ENCODE data around the gene TWF1. TPM values are rescaled to one million over a fixed set of nuclear protein-coding genes. Genes with fewer than 3 reads are reported as not detected.

Gene TWF1
- total RNA-seq, 1 experiment from 2014 or later: 67.4 TPM

DNA sequence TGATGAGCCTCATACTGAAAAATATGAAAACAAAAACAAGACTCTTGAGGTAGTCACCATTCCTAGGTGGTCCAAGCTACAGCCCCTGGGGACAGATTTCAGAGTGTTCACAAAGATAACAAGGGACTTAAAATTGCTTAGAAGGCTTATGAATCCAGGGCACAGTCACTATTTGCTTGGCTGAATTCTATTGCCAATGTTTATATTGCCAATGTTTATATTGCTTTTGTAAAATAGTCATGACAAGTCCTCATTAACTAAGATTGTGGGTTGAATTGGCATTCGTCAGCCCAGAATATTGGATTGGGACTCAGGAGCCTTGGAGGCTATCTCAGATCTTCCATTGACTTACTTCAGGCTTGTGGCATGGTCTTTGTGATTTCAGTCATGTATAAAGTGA is 36.1 kb upstream of the TWF1 start:
- CTCF ChIA-PET: no interaction called here
- intact Hi-C loops (cut with micrococcal nuclease; ENCODE audit: unreplicated experiment): no loop called here
- H3K4me1 Mint-ChIP-seq (ENCODE audit: low read depth, unreplicated experiment): peaks cover 3% of the 10 kb centered on the region

DNA sequence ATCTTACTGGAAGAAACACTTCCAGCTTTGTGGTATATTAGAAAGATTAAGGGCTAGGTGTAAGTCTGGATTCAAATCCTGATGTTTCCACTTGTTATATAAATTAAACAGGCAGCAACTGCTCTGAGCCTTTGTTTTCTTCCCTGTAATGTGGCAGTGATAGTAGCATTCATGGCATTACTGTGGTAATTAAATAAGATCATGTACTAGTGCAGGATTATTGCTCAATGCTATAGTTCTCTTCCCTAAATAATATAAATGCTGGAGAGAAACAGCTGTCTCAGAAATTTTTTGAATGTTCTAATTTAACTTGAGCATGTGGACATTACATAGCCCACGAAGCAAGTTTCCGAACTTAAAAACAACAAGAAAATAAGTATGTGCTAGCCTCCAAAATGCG is 35.1 kb upstream of the TWF1 start:
- H3K27me3 Mint-ChIP-seq (ENCODE audit: unreplicated experiment): no peaks in the 10 kb centered on the region

More for the DNA sequence above, 36.1 kb upstream of the TWF1 start:
- Mint-ChIP-seq H3K27ac (ENCODE audit: unreplicated experiment) (no peak overlapping the region), H3K36me3 (ENCODE audit: insufficient read depth, unreplicated experiment) (no peaks in the 10 kb centered on the region), H3K9me3 (ENCODE audit: low read depth, unreplicated experiment) (no peaks in the 10 kb centered on the region), H3K27me3 (ENCODE audit: unreplicated experiment) (no peaks in the 10 kb centered on the region), H3K4me3 (ENCODE audit: low read depth, unreplicated experiment) (no peak overlapping the region)
- no peak for DNase-seq
- BruUV-seq (replicated peaks): no TSS peak
- TF ChIP-seq CTCF (IDR thresholded peaks at IDR 0.05; ENCODE audit: unreplicated experiment): no peak

DNA sequence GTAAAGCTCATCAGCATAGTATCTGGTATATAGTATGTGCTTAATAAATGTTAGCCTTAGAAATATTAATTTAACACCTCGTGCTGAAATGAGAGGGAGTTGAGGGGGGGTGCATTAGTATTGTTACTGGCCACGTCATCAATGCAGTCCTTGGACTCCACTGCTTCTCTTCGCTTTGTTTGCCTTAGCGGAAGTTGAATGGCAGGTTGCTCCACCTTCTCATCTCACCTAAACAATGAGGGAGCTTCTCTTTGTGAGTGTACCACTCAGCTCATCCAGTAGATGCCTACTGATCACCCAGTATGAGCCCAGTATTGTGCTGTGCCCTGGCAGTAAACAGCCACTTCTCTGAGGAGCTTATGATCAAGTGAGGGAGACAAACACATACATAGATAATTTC is 34.2 kb upstream of the TWF1 start:
- no peaks in the 10 kb centered on the region for H3K27me3 Mint-ChIP-seq (ENCODE audit: unreplicated experiment)
- no peak for TF ChIP-seq CTCF (IDR thresholded peaks at IDR 0.05; ENCODE audit: unreplicated experiment)
- CTCF ChIA-PET: no interaction called here
- no peak for DNase-seq
- H3K4me3 Mint-ChIP-seq (ENCODE audit: low read depth, unreplicated experiment): no peak overlapping the region
- no peaks in the 10 kb centered on the region for H3K4me1 Mint-ChIP-seq (ENCODE audit: low read depth, unreplicated experiment)
- H3K9me3 Mint-ChIP-seq (ENCODE audit: low read depth, unreplicated experiment): no peaks in the 10 kb centered on the region
- peaks cover 7% of the 10 kb centered on the region for H3K36me3 Mint-ChIP-seq (ENCODE audit: insufficient read depth, unreplicated experiment)
- intact Hi-C loops (cut with micrococcal nuclease; ENCODE audit: unreplicated experiment): no loop called here
- no peak overlapping the region for H3K27ac Mint-ChIP-seq (ENCODE audit: unreplicated experiment)
- no TSS peak for BruUV-seq (replicated peaks)

More for the DNA sequence above, 35.1 kb upstream of the TWF1 start:
- no TSS peak for BruUV-seq (replicated peaks)
- Mint-ChIP-seq H3K4me1 (ENCODE audit: low read depth, unreplicated experiment) (no peaks in the 10 kb centered on the region), H3K9me3 (ENCODE audit: low read depth, unreplicated experiment) (no peaks in the 10 kb centered on the region), H3K36me3 (ENCODE audit: insufficient read depth, unreplicated experiment) (peaks cover 4% of the 10 kb centered on the region), H3K27ac (ENCODE audit: unreplicated experiment) (no peak overlapping the region), H3K4me3 (ENCODE audit: low read depth, unreplicated experiment) (no peak overlapping the region)
- intact Hi-C loops (cut with micrococcal nuclease; ENCODE audit: unreplicated experiment): no loop called here
- no peak for DNase-seq
- TF ChIP-seq CTCF (IDR thresholded peaks at IDR 0.05; ENCODE audit: unreplicated experiment): no peak
- CTCF ChIA-PET: no interaction called here

DNA sequence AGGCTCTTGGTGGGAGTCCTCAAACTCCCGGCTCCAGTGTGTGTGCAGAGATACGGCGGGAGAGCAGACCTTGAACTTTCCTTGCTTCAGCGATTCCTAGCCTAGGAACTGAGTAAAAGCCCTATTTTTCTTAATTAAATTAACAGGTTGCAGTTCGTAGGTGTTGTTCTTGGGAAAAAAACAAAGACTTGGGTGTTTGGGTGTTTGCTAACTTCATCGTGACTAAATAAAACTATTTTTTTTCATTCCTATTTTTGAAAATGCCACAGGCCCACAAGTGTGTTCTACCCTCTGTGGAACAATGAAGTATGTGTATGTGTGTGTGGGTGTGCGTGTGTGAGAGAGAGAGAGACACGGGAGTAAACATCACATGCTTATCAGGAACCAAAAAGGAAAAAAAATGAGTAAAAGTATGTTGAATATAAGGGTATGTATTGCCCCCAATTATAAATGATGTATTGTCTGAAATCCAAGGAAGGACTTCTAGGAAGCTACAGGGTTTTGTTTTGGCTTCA is 30.4 kb upstream of the TWF1 start:
- Mint-ChIP-seq H3K4me3 (ENCODE audit: low read depth, unreplicated experiment) (peak overlapping the region; percentile 62), H3K4me1 (ENCODE audit: low read depth, unreplicated experiment) (no peaks in the 10 kb centered on the region), H3K9me3 (ENCODE audit: low read depth, unreplicated experiment) (no peaks in the 10 kb centered on the region), H3K36me3 (ENCODE audit: insufficient read depth, unreplicated experiment) (peaks cover 7% of the 10 kb centered on the region), H3K27ac (ENCODE audit: unreplicated experiment) (no peak overlapping the region), H3K27me3 (ENCODE audit: unreplicated experiment) (no peaks in the 10 kb centered on the region)
- DNase-seq: no peak
- intact Hi-C loops (cut with micrococcal nuclease; ENCODE audit: unreplicated experiment): no loop called here
- no peak for TF ChIP-seq CTCF (IDR thresholded peaks at IDR 0.05; ENCODE audit: unreplicated experiment)
- CTCF ChIA-PET: no interaction called here
- BruUV-seq (replicated peaks): no TSS peak

All from Calu3 (cell line).